Occipital lobe (tissue), 2 donors: ENCODE data around the gene ARHGEF2. TPM values are rescaled to one million over a fixed set of nuclear protein-coding genes. Genes with fewer than 3 reads are reported as not detected.
"Not testable (repeated sequence)": the region's sequence is repeated elsewhere in the genome, so short reads cannot be mapped to it uniquely, and the experiment has no call there.

Experiments
- DNase-seq: peaks from one replicate; lab custom pipeline; 2025; lab: John Stamatoyannopoulos, UW
- total RNA-seq: library from RNA; depleted of rRNA; stranded (reverse); fragments of >200 nt; gene quantifications from one replicate; pipeline ENCODE4 v1.2.3, GENCODE V29; 2014

The ARHGEF2 gene
- total RNA-seq, 1 donor from 2014 or later: 129 TPM

- no peak for DNase-seq
Measured at GRCh38 chr1:155944444-155944799, 33.9 kb downstream of the ARHGEF2 start.

GRCh38 chr1:155942578-155943141 is 35.7 kb downstream of the ARHGEF2 start:
- no peak for DNase-seq

- DNase-seq: no peak
Measured at GRCh38 chr1:155941845-155942531, 36.4 kb downstream of the ARHGEF2 start.

- DNase-seq: no peak
Measured at GRCh38 chr1:155940993-155941844, 37.1 kb downstream of the ARHGEF2 start, which contains the start of gene RXFP4. Gene RXFP4 (plus strand): TSS chr1:155941638. CDS start chr1:155941710, 72 bp downstream.

- no peak for DNase-seq
Measured at GRCh38 chr1:155940482-155940992, 37.8 kb downstream of the ARHGEF2 start.

- no peak for DNase-seq
Measured at GRCh38 chr1:155938220-155938627, 40.1 kb downstream of the ARHGEF2 start.

- DNase-seq: no peak
Measured at GRCh38 chr1:155934936-155935590, 43.3 kb downstream of the ARHGEF2 start.

GRCh38 chr1:155934097-155934935 is 44.0 kb downstream of the ARHGEF2 start, which contains the start of gene KHDC4:
Gene KHDC4 (minus strand): TSS chr1:155934413. CDS start chr1:155934373, 40 bp downstream.
- DNase-seq: peak; percentile 93

- no peak for DNase-seq
Measured at GRCh38 chr1:155933591-155934096, 44.7 kb downstream of the ARHGEF2 start.

- DNase-seq: no peak
Measured at GRCh38 chr1:155932487-155932886, 45.9 kb downstream of the ARHGEF2 start.

GRCh38 chr1:155932081-155932480 is 46.3 kb downstream of the ARHGEF2 start:
- no peak for DNase-seq

GRCh38 chr1:155931332-155932038 is 46.9 kb downstream of the ARHGEF2 start:
- no peak for DNase-seq

GRCh38 chr1:155930725-155931124 is 47.6 kb downstream of the ARHGEF2 start:
- DNase-seq: not testable (repeated sequence)

- no peak for DNase-seq
Measured at GRCh38 chr1:155929057-155929456, 49.3 kb downstream of the ARHGEF2 start.

- DNase-seq: no peak
Measured at GRCh38 chr1:155925506-155925905, 52.8 kb downstream of the ARHGEF2 start.

- DNase-seq: no peak
Measured at GRCh38 chr1:155920717-155921116, 57.6 kb downstream of the ARHGEF2 start.

GRCh38 chr1:155919801-155920200 is 58.5 kb downstream of the ARHGEF2 start:
- no peak for DNase-seq

- no peak for DNase-seq
Measured at GRCh38 chr1:155918660-155919059, 59.7 kb downstream of the ARHGEF2 start.

- no peak for DNase-seq
Measured at GRCh38 chr1:155913969-155914757, 64.2 kb downstream of the ARHGEF2 start.
